ENCODE results near the gene KIRREL3.

The KIRREL3 gene

DNA sequence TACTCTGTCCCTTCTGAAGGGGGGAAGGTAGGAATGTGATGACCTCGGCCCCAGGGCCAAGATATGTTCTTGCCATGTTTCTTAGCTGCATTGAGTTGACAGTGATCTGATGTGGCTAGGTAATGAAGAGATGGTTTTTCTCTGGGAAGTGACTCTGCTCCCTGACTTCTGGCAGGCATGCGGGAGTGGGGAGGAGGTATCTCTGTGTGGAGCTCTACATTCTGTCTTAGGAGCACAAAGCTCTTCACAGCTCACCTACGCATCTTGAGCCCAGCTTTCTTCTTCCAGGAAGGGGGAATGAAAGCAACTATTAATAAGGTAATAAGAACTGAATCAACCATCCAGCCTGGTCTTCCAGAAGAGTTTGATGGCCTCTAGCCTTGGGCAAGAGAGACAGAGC lies 404.1 kb downstream of the KIRREL3 start:
- TF ChIP-seq, protein P1, sequence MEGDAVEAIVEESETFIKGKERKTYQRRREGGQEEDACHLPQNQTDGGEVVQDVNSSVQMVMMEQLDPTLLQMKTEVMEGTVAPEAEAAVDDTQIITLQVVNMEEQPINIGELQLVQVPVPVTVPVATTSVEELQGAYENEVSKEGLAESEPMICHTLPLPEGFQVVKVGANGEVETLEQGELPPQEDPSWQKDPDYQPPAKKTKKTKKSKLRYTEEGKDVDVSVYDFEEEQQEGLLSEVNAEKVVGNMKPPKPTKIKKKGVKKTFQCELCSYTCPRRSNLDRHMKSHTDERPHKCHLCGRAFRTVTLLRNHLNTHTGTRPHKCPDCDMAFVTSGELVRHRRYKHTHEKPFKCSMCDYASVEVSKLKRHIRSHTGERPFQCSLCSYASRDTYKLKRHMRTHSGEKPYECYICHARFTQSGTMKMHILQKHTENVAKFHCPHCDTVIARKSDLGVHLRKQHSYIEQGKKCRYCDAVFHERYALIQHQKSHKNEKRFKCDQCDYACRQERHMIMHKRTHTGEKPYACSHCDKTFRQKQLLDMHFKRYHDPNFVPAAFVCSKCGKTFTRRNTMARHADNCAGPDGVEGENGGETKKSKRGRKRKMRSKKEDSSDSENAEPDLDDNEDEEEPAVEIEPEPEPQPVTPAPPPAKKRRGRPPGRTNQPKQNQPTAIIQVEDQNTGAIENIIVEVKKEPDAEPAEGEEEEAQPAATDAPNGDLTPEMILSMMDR (IDR thresholded peaks at IDR 0.05; ENCODE audit: extremely low read depth, insufficient read depth, missing control alignments): no peak
- in situ Hi-C loops (cut with MboI; ENCODE audit: low pct_unique_long_range_greater_than_20kb, low sequenced_read_pairs, unreplicated experiment): no loop called here
- DNase-seq (ENCODE audit: low spot score): no peak

DNA sequence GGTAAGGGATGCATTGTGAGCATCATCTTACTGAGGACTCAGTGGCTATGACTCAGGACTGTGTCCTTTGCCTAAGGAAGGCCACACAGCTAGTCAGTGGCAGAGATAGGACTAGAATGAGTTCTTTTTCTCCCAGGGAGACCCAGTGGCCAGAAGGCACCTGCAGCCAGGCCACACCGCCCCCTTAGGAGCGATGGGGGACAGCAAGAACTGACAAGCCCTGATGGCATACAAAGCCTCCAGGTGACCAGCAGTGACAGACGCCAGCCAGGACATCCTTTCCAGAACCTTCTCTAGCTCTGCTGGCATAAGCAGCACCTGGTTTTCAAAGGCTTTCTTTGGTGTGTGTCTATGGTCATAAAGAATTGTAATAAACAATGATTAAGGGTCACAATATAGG lies 405.0 kb downstream of the KIRREL3 start:
- in situ Hi-C loops (cut with MboI; ENCODE audit: low pct_unique_long_range_greater_than_20kb, low sequenced_read_pairs, unreplicated experiment): no loop called here
- TF ChIP-seq, protein P1 (IDR thresholded peaks at IDR 0.05; ENCODE audit: extremely low read depth, insufficient read depth, missing control alignments): no peak
- DNase-seq (ENCODE audit: low spot score): no peak

DNA sequence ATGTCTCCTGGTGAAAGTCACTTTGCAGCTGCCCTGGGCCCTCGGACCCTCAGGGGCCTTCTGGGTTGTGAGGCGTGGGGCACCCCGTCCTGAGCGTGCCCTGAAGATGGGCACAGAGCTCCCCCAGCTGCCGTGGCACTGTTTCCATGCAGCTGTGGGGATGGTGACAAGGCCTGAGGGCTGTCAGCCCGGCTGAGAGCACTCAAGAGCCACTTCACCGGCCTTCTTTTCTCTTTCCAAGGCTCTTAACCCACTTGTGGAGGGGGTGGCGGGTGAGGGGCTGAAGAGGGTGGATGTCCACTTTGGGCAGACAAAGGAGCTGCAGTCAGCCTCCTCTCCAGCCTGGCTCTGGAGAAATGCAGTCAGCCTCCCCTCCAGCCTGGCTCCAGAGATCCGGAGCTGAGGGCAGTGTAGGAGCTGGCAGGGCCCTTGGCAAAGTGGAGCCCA lies 405.6 kb downstream of the KIRREL3 start:
- TF ChIP-seq, protein P1 (IDR thresholded peaks at IDR 0.05; ENCODE audit: extremely low read depth, insufficient read depth, missing control alignments): no peak
- no peak for DNase-seq (ENCODE audit: low spot score)
- in situ Hi-C loops (cut with MboI; ENCODE audit: low pct_unique_long_range_greater_than_20kb, low sequenced_read_pairs, unreplicated experiment): no loop called here

DNA sequence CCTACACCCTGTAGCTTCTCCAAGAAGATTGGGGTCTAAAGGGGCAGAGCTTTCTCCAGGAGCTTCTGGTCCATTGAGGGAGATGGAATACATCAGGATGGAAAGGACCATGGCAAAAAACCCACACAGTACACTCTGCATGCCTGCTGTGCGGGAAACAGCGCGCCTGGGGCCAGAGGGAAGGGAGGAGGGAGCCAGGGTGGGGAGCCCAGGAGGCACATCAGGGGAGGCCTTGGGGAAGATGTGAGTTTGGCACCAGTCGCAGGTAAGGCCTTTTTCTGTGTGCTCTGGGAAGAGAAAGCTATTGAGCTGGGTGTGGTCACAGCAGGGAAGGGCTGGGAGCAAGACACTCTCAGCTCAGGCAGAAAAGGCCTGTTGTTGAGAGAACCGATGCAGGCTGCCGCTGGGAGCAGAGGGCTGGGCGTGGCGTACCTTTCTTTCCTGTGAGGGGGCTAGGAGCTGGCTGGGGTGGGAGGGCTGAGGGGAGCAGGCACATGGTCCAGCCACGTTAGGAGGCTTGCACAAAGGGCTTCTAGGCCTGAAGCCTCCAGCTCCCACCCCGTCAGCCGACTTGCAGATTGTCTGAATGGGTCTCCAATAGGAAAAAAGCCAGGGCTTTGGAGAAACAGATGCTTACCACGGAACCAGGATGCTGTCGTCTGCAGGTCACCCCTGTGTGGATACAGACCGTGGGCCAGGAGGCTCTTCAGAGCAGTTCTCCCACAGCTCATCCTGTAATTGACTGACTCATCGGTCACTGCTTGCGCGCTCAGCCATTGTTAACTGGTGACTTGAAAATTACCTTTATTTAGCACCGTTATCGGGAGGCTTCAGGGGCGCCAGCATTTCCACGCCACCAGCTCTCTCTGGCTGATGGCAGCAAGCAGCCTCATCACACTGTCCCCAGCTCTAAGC lies 407.8 kb downstream of the KIRREL3 start:
- TF ChIP-seq, protein P1 (IDR thresholded peaks at IDR 0.05; ENCODE audit: extremely low read depth, insufficient read depth, missing control alignments): no peak
- DNase-seq (ENCODE audit: low spot score): no peak
- in situ Hi-C loops (cut with MboI; ENCODE audit: low pct_unique_long_range_greater_than_20kb, low sequenced_read_pairs, unreplicated experiment): no loop called here

DNA sequence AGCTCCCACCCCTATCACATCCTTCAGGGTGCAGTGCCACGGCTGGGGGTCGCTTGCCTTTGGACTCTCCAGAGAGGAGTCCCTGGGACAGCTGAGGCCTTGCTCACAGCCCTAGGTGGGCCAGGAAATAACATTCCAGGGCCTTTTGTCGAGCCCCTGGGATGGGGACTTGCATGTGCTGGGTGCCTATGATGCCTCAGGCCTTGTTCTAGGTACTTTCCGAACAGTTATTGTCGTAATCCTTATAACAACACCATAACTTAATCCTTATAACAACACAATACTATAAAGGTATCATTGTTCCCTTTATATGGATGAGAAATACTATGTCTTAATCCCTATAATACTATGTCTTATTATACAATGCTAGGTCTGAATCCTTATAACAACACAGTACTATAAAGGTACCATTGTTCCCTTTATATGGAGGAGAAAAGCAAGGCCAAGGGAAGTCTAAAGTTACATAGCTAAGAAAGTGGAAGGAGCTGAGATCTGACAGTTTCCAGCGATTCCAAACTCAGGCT lies 408.5 kb downstream of the KIRREL3 start:
- TF ChIP-seq, protein P1 (IDR thresholded peaks at IDR 0.05; ENCODE audit: extremely low read depth, insufficient read depth, missing control alignments): no peak
- no peak for DNase-seq (ENCODE audit: low spot score)
- in situ Hi-C loops (cut with MboI; ENCODE audit: low pct_unique_long_range_greater_than_20kb, low sequenced_read_pairs, unreplicated experiment): no loop called here

DNA sequence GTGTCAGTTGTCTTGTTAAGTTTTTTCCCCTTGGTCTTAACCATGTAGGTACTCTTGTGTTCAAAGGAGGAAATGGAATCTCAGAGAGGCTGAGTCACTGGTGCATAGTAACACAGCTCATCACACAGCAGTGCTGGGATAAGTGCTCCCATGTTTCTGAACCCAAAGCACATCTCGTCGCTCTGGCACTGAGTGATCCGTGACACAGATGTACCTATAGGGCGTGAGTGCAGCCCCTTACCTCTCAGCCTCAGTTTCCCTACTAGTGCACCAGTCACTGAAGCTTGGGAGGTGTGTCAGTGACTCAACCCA lies 411.1 kb downstream of the KIRREL3 start:
- no peak for DNase-seq (ENCODE audit: low spot score)
- TF ChIP-seq, protein P1 (IDR thresholded peaks at IDR 0.05; ENCODE audit: extremely low read depth, insufficient read depth, missing control alignments): no peak
- in situ Hi-C loops (cut with MboI; ENCODE audit: low pct_unique_long_range_greater_than_20kb, low sequenced_read_pairs, unreplicated experiment): no loop called here

All from GM13977 (cell line).